ENCODE data around the gene SLC16A3.

The SLC16A3 gene

GRCh38 chr17:82219083-82219482 is 9.8 kb upstream of the SLC16A3 start:
- H3K4me3 ChIP-seq (ENCODE audit: low read length): no peak overlapping the region
- no peak for DNase-seq (ENCODE audit: low read depth)
- TF ChIP-seq CTCF (IDR thresholded peaks at IDR 0.05; ENCODE audit: insufficient read depth, low read depth, low read length, missing control alignments): no peak

GRCh38 chr17:82219753-82220709 is 8.8 kb upstream of the SLC16A3 start:
- TF ChIP-seq CTCF (IDR thresholded peaks at IDR 0.05; ENCODE audit: insufficient read depth, low read depth, low read length, missing control alignments): no peak
- no peak for DNase-seq (ENCODE audit: low read depth)
- H3K4me3 ChIP-seq (ENCODE audit: low read length): no peak overlapping the region

- H3K4me3 ChIP-seq (ENCODE audit: low read length): no peak overlapping the region
- no peak for TF ChIP-seq CTCF (IDR thresholded peaks at IDR 0.05; ENCODE audit: insufficient read depth, low read depth, low read length, missing control alignments)
- no peak for DNase-seq (ENCODE audit: low read depth)
Observed at GRCh38 chr17:82221341-82221902, 7.4 kb upstream of the SLC16A3 start.

- no peak overlapping the region for H3K4me3 ChIP-seq (ENCODE audit: low read length)
- no peak for DNase-seq (ENCODE audit: low read depth)
- TF ChIP-seq CTCF (IDR thresholded peaks at IDR 0.05; ENCODE audit: insufficient read depth, low read depth, low read length, missing control alignments): no peak
Observed at GRCh38 chr17:82222816-82223215, 6.0 kb upstream of the SLC16A3 start.

GRCh38 chr17:82223517-82223916 is 5.3 kb upstream of the SLC16A3 start:
- no peak overlapping the region for H3K4me3 ChIP-seq (ENCODE audit: low read length)
- TF ChIP-seq CTCF (IDR thresholded peaks at IDR 0.05; ENCODE audit: insufficient read depth, low read depth, low read length, missing control alignments): no peak
- DNase-seq (ENCODE audit: low read depth): no peak

GRCh38 chr17:82224666-82225065 is 4.2 kb upstream of the SLC16A3 start:
- no peak overlapping the region for H3K4me3 ChIP-seq (ENCODE audit: low read length)
- no peak for TF ChIP-seq CTCF (IDR thresholded peaks at IDR 0.05; ENCODE audit: insufficient read depth, low read depth, low read length, missing control alignments)
- DNase-seq (ENCODE audit: low read depth): no peak
